ENCODE results near the gene ADGRD1.
A peak's percentile ranks its signal among the peaks of the same experiment; 100 is the strongest.

Gene ADGRD1

DNA sequence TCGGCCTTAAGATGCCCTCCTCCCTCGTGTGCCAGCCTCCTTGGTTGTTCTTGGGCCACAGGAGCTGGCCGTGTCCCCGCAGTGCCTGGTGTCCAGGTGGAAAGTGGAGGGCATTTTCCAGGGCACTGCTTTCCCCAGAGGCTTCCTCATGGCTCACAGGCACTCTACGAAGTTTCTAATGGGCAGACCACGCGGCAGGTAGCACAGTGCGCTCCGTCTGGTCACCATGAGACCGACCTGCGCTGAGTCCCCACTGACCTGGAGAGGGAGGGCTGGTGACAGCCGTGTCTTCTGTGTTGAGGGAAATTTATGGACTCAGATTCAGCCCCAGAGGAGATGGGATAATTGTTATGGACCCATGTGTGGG is 186.3 kb downstream of the ADGRD1 start:
- DNase-seq: no peak

- no peak for DNase-seq
These were observed 187.0 kb downstream of the ADGRD1 start for GRCh38 chr12:131140697-131141096.

- DNase-seq: no peak
These were observed 187.8 kb downstream of the ADGRD1 start for GRCh38 chr12:131141514-131141913.

DNA sequence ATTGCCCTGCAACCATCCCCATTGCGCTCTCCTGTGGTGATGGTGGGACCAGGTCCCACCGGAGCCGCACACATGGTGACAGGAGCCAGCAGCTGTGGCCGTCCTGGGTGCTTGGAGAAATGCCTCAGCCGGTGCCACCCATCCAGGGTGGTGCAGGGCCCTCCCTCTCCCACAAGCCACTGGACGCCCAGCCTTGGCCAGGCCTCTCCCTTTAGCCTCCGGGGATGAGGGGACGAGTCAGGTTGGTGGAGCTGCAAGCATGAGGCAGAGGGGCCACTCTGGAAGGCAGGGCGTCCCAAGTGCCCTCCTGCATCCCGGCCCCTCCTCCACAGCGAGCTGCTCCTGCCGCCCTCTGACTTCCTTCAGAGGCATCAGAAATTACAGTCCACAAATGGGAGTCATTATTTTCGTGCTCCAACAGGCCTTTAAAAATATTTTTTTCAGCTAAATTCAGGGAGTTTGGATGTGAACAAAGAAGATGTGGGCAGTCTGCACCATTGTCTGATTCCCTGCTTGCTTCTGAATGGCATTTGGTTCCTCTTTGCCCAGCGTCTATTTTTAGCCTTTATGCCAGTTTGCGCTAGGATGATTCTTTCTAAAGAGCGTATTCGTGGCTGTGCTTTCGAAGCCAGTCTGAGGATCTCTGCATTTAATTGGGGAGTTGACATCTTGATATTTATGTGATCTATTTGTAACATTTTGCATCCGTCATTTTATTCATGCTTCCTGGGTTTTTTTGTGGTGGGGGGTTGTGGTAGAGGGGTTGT is 189.4 kb downstream of the ADGRD1 start:
- no peak for DNase-seq

DNA sequence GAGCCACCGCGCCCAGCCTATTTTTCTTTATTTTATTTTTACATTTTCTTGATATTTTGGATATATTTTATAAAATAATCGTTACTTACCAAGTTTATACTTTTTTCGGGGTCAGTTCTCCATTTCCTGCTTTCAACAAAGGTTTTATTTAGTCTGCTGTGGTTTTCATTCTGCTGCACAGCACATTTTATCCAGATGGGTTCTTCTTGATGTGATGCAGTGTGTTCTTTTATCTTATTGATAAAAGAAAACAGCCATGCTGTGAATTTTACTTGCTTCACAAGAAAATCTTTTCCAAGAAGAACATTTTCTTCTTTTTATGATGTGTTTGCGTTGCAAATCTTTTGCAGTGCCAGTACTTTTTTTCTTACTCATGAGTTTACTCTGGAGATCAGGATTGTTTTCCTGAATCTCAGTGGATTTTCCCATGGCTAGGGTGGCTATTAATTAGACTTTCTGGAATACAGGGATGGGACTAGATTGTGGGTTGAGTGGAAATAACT is 192.5 kb downstream of the ADGRD1 start:
- no peak for DNase-seq

DNA sequence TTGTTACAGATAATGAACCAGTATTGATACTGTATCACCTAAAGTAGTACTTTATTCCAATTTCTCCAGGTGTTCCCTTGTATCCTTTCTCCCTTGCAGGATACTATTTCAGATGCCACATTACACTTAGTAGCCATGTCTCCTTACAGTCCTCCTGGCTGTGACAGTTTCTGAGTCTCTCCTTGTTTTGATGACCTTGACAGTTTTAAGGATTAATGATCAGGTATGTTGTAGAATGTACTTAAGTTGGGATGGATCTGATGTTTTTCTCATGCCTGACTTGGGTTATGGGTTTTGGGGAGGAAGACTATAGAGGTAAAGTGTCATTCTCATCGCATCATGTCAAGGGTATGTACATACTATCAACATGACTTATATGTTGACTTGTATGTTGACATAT is 193.6 kb downstream of the ADGRD1 start:
- no peak for DNase-seq

- DNase-seq: no peak
These were observed 194.2 kb downstream of the ADGRD1 start for GRCh38 chr12:131147894-131148293.

DNA sequence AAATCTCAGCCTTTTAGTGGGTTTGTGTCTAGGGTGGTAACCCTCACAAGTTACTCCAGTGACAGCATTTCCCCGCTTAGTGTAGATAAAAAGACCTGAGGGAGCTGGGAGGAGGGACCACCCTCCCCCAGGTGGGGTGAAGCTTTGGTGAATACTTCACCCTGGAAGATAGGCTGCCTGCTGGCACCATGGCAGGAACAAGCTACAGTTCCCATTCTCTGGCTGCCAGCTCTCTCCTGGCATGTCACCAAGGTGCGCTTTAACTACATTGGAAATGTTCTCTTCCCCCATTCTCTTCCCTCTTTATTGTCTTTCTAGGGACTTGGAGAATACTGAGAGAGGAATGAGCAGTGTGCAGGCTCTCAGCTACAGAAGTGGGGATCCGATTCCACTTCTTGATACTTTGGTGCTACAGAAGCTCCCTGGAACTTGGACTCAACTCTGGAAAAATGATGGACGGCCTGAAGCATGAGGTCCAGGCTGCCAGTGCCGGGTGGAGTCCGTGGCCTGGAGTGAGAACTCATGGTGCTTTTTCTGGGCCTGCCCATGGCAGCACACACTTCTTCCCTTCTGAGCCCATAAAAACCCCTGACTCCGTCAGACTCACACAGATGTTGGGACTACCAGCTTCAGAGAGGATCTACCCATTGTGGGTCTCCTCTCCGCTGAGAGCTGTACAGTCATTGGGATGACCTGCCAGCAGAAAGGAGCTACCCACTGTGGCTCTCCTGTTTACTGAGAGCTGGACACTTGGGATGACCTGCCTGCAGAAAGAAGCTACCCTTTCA is 198.0 kb downstream of the ADGRD1 start:
- no peak for DNase-seq

GRCh38 chr12:131152587-131152986 is 198.9 kb downstream of the ADGRD1 start:
- no peak for DNase-seq

DNA sequence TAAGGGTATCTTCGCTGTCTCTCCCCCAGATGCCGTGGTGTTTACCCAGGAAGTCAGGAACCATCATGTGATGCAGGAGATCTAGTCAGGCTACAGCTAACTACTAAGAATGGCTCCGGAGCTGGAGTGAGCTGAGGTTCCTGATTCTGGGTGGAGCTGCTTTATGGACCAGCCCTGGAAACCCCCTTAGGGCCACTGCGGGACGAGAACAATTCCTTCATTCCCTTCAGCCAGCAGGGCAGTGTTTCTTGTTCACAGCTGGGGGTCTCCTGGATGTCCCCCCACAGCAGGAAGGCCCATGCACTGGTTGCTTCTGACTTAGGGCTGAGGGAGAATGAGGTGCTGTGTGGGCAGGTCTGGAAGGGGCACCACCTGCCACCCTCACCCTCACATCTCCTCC is 199.3 kb downstream of the ADGRD1 start:
- no peak for DNase-seq

DNA sequence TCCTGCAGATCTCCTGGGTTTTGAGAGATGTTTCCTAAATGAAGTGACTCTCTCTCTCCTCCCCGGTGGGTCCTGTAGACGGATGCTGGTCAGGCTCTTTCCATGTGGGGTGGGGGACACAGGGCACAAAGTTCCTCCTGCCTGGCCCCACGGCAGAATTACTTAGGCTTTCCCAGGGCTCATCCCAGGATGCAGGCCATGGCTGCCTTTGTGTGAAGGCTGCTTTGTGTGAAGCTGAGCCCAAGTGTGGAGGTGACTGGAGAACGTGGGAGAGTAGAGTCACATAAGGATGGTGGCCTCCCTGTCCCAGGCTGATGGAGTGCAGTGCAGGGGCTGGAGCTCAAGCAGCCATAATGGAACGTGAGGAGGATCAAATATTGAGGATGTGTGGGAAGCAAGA is 200.2 kb downstream of the ADGRD1 start:
- no peak for DNase-seq

DNA sequence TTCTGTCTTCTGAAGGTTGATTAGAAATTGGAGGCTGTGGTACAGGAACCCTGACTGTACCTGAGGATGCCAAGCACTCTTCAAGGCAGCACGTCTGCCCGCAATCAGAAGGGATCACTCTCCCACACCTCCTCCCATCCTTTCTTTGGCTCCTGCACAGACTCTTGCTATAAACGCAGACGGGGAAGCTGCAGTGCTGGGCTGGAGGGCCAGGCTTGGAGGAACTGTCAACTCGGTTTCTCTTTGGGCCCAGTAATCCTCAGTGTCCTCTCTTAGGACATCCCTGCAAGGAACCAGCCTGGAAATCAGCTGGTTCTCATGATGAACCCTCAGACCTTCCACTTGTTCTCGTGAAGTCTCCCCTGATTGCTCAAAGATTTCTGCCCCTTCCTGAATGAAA is 201.4 kb downstream of the ADGRD1 start:
- DNase-seq: no peak

DNA sequence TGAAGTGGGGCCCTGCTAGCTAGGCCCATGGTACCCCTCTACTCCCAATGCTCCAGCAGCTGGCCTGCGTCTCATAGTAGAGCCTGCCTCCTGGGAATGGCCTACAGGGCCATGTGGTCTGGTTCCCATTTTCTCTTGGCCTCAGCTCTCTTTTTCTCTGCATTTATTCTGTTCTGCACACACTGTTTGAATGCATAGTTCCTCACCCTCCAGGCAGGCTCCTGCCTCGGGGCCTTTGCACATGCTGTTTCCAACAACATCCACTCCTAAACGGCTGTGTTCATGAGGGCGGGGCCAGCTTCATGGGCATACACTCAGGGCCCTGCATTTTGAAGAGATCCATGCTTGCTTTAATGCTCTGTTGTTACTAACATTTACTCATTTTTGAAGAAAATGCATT is 204.0 kb downstream of the ADGRD1 start:
- no peak for DNase-seq

GRCh38 chr12:131159660-131160059 is 206.0 kb downstream of the ADGRD1 start:
- DNase-seq: no peak

DNA sequence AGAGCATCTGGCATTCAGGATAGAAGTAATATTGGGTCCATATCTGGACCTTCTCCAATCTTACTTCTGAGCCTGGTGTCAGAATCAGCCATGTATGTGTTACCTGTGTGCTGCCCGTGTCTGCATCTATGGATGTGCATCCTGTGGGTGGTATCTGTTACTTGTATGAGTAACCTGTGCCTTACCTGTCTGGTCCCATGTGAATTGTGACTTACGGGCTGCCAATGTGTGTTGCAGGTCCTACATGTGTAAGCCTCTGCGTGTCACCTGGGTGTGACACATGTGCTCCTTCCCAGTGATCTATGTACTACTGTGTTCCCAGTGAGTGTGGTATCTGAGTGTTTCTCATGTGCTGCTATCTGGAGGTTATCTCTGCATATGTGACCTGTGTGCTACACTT is 208.4 kb downstream of the ADGRD1 start:
- no peak for DNase-seq

DNA sequence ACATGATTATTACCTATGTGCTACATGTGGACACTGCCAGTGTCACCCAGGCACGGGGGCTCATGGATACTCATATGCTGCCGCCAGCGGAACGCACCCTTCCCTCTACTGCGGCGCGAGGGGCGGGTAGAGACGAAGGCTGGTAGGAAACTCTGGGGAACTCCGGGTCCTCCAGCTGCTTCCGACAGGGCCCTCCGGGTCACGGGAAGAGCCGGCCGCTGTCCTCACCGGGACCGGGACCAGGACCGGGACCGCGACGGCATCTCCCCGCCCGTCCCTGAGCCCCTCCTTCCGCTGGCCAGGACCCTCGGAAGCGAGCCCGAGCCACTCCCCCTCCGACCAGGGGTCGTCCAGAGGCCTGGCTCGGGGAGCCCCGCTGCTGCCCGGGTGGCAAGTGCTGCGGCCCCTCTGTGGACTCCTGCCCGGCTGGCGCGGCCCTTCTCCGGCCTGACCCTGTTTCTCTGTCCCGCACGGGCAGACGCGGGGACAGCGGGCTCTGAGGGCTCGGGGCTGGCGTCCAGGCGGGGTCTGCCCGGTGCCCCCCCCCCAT is 209.6 kb downstream of the ADGRD1 start:
- no peak for DNase-seq

- DNase-seq: peak; percentile 25
These were observed 210.6 kb downstream of the ADGRD1 start for GRCh38 chr12:131164096-131164872.

- no peak for DNase-seq
These were observed 213.0 kb downstream of the ADGRD1 start for GRCh38 chr12:131166717-131167116.

GRCh38 chr12:131167334-131167733 is 213.6 kb downstream of the ADGRD1 start:
- peak; percentile 21 for DNase-seq

DNA sequence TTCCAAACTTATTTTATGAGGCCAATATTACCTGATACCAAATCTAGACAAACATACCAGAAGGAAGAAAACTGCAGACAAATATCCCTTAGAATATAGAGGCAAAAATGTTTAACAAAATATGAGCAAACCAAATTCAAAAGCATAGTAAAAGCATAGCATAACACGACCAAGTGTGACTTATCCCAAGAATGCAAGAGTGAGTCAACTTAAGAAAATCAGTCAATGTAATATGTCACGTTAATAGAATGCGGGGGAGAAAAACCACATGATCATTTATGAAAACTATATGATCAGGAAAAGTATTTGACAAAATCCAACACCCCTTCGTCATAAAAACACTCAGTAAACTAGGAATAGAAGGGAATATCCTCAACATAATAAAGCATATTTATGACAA is 217.3 kb downstream of the ADGRD1 start:
- no peak for DNase-seq

DNA sequence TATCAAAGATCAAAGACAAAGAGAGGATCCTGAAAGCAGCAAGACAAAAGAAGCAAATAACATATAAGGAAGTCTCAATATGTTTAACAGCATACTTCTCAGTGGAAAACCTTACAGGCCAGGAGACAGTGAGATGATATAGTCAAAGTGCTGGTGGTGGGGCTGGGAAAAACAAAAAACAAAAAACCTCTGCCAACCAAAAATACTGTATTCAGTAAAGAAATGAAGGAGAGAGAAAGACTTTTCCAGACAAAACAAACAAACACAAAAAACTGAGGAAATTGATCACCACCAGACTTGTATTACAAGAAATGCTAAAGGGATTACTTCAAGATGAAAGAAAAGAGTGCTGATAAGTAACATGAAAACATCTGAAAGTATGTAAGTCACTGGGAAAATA is 221.2 kb downstream of the ADGRD1 start:
- DNase-seq: no peak

- DNase-seq: no peak
These were observed 222.6 kb downstream of the ADGRD1 start for GRCh38 chr12:131176266-131176665.

DNA sequence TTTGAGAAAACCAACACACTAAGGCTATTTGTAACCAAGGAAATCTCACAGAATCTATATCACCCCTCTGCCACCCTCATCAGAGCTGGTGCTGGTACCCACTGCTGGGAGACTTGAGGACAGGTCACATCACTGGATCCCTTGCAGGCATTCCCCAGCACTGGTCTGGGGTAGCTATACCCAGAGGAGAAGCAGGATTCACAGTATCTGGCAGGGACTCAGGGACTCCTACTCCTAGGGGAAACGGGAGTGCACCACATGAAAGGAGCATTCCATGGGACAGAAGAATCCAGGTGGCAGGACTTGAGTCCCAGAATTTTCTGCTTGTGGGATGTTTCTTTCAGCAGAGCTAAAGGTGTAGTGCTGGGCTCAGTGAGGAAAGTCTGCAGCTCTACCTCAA is 223.2 kb downstream of the ADGRD1 start:
- no peak for DNase-seq
